Astrocyte of the cerebellum (primary cell): ENCODE measurements around the gene UQCC5.

Experiments
- DNase-seq: peaks from one replicate; pipeline ENCODE4 v3.0.0-alpha.2; 2011; ENCODE audit warnings: low read depth
- H3K4me3 ChIP-seq: 2 replicates; pipeline ENCODE4 v1.5.1; 2011; ENCODE audit warnings: mild to moderate bottlenecking, low read depth, low read length, moderate library complexity
- CTCF ChIP-seq: IDR thresholded peaks from 2 replicates; pipeline ENCODE4 v1.5.1; 2012; ENCODE audit warnings: low read length, low read depth, moderate library complexity, mild to moderate bottlenecking; ENCODE audit errors: missing control alignments
- in situ Hi-C: cut with HindIII; loops from 2 replicates; pipeline ENCODE4 v1.10.0; 2017; ENCODE audit warnings: low sequenced_read_pairs

UQCC5 gene

DNA sequence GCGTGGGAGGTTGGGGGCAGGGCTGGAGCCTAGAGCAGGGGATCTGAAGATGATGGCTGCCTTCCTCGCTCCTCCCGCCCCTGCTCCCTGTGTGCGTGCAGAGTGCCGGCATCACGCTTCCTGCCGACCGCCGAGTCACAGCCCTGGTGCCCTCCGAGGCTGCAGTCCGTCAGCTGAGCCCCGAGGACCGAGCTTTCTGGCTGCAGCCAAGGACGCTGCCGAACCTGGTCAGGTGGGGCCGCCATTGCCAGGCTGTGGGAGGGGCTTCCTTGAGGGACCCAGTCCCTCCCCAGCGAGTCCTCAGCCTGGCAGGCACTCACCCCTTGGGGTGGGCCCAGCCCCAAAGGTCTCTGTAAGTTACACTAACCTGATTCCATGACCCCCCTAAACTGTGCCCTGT, 23.7 kb upstream of the UQCC5 start:
- in situ Hi-C loops, result no loop called here
- H3K4me3 ChIP-seq, result no peak overlapping the region
- DNase-seq, result no peak
- no peak for TF ChIP-seq CTCF

- no peak for TF ChIP-seq CTCF
- in situ Hi-C loops, result no loop called here
- H3K4me3 ChIP-seq, result no peak overlapping the region
- DNase-seq, result no peak
These were observed 23.1 kb upstream of the UQCC5 start for GRCh38 chr3:52513281-52513680.

GRCh38 chr3:52514576-52514975, 21.8 kb upstream of the UQCC5 start:
- DNase-seq, result no peak
- H3K4me3 ChIP-seq, result no peak overlapping the region
- in situ Hi-C loops, result no loop called here
- no peak for TF ChIP-seq CTCF

DNA sequence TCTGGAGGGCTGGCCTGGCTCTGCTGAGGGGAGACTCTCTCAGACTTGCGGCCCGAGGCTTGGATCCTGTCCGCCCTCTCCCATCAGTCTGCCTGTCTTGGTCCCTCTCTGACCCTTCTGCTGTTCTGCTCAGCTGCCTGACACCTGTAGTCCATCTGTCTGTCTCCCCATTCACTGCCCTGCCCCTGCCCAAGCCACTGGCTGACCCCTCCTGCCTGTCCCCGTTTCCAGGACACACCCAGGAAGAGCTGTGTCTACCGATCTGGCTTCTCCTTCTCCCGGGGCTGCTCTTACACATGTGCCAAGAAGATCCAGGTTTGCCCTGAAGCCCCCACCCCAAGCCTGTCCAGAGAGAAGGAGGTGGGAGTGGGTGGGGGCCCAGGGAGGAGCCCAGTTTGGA, 21.2 kb upstream of the UQCC5 start:
- H3K4me3 ChIP-seq, result no peak overlapping the region
- in situ Hi-C loops, result no loop called here
- DNase-seq, result no peak
- TF ChIP-seq CTCF, result no peak

GRCh38 chr3:52516509-52517195, 19.8 kb upstream of the UQCC5 start:
- TF ChIP-seq CTCF, result no peak
- H3K4me3 ChIP-seq, result no peak overlapping the region
- in situ Hi-C loops, result no loop called here
- no peak for DNase-seq

DNA sequence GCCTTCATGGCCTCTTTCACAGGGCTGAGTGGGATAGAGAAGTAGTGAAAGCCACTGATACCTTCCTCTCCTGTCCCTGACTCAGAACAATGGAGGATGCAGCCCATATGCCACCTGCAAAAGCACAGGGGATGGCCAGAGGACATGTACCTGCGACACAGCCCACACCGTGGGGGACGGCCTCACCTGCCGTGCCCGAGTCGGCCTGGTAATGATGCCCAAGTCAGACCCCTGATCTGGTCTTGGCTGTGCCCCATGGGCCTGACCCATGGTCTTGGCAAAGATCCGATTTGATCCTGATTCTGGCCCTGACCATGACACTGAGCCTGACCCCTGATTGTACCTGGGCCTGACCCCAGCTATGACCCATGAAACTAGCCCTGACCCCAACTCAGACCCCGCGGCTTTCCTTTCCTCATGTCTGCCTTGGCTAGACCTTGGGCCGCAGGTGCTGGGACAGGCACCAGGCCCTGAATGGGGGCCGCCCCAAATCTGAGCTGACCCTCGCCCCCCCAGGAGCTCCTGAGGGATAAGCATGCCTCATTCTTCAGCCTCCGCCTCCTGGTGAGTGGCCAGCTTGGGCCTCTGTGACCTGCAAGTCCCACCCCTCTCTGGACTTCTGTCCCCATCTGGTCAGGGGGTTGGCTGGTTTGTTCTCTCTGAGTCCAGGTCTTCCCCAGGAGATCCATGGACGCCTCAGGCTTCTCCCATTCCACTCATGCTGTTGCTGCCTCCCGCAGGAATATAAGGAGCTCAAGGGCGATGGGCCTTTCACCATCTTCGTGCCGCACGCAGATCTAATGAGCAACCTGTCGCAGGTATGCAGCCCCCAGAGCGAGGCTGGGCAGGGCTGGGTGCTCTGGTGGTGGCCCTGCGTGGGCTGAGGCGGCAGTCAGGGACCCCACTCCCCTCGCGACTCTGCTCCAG, 18.3 kb upstream of the UQCC5 start:
- no peak for DNase-seq
- in situ Hi-C loops, result no loop called here
- no peak for TF ChIP-seq CTCF
- H3K4me3 ChIP-seq, result no peak overlapping the region
